Body of pancreas (tissue), 4 donors: Measurements from ENCODE around the gene LRRC75A.

Source experiments
- CTCF ChIP-seq, 7 experiments: fragments of 450-650 bp in 4 of 7; fragments of 200-600 bp in 3 of 7; sonication (generic) in 3 of 7; IDR thresholded peaks; one replicate each; pipeline ENCODE4 v1.5.1; 2016 to 2019; ENCODE audit warnings: antibody characterized with exemption in 7 of 7
- POLR2A ChIP-seq, 3 donors: fragments of 450-650 bp; IDR thresholded peaks; one replicate each; pipeline ENCODE4 v1.6.1; 2016; ENCODE audit warnings: antibody characterized with exemption in 3 of 3, mild to moderate bottlenecking in 2 of 3

GRCh38 chr17:16534236-16534635 is 42.2 kb upstream of the LRRC75A start:
- TF ChIP-seq CTCF (IDR thresholded peaks at IDR 0.05) (no peak), POLR2A (IDR thresholded peaks at IDR 0.05) (no peak)
